ENCODE results near the gene TUBGCP2.
"Not testable (repeated sequence)": the region's sequence is repeated elsewhere in the genome, so short reads cannot be mapped to it uniquely, and the experiment has no call there.

The TUBGCP2 gene

DNA sequence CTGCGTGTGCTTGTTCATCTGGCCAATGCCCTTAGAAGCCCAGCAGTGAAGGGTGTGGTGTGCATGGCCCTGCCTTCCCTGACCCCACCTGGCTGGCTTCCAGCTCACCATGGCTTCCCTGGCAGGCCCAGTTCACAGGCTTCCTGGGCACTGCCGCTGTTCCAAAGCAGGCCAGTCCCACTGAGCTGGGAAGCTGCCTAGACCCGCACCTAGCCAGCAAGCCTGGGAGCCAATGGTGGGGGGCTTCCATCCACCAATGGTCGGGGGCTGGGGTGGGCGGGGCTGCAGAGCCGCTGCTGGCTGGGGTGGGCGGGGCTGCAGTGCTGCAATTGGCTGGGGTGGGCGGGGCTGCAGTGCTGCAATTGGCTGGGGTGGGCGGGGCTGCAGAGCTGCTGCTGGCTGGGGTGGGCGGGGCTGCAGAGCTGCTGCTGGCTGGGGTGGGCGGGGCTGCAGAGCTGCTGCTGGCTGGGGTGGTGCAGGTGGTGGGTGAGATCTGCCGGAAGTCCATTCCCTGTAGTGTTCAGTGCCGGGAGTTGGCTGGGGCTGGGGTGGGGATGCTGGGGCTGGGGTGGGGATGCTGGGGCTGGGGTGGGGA is 15.6 kb upstream of the TUBGCP2 start:
- FAIRE-seq, result no peak

- not testable (repeated sequence) for FAIRE-seq
Observed at GRCh38 chr10:133322064-133322709, 13.5 kb upstream of the TUBGCP2 start.

- not testable (repeated sequence) for FAIRE-seq
Observed at GRCh38 chr10:133320852-133321422, 12.3 kb upstream of the TUBGCP2 start.

DNA sequence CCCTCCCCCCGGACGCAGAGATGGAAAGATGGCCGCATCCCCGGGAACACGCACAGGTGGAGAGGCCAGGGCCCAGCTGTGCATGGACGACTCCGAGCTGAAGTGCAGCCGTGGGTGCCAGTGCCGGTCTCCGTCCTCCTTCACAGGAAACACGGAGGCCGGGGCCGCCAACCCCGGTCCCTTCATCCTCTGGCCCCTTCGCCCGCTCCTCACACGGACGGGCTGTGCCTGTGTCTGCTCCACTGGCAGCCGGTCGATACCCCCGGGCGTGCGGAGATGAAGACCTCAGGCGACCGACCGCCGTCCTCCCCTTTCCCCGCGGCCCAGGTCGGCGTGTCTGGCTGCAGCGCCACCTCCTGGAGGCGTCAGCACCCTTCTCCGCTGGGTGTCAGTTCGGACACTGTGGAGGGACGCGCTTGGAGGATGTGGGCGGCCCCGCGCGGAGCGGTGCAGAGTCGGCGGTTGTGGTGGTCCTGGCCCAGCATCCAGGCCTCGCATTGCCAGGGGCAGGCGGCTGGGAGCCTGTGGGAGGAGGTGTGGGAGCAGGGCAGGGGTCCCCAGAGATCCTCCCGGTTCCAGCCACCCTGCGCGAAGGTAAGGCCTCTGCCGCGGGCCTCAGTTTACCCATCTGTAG is 9.9 kb upstream of the TUBGCP2 start:
- FAIRE-seq, result no peak

- FAIRE-seq, result no peak
Observed at GRCh38 chr10:133316732-133317131, 8.1 kb upstream of the TUBGCP2 start.

DNA sequence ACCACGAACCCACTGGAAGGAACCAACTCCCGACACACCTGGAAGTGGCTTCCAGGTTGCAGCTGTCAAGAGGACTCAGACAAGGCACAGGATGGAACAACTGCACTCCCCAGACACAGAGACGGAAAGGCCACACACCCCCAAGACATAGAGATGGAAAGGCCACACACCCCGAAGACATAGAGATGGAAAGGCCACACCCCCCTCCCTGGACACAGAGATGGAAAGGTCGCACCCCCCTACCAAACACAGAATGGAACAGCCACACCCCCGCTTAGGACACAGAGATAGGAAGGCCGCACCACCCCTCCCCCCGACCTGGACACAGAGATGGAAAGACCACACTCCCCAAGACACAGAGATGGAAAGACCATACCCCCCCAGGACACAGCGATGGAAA is 7.6 kb upstream of the TUBGCP2 start:
- no peak for FAIRE-seq

DNA sequence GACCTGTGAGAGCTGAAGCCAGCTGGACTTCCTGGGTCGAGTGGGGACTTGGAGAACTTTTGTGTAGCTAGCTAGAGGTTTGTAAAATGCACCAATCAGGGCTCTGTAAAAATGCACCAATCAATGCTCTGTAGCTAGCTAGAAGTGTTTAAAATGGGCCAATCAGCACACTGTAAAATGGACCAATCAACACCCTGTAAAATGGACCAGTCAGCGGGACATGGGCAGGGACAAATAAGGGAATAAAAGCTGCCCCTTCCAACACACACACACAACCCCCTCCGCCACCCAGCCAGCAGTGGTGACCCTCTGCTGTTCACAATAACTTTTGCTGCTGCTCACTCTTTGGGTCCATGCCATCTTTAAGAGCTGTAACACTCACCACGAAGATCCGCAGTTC is 7.2 kb upstream of the TUBGCP2 start:
- FAIRE-seq, result no peak

DNA sequence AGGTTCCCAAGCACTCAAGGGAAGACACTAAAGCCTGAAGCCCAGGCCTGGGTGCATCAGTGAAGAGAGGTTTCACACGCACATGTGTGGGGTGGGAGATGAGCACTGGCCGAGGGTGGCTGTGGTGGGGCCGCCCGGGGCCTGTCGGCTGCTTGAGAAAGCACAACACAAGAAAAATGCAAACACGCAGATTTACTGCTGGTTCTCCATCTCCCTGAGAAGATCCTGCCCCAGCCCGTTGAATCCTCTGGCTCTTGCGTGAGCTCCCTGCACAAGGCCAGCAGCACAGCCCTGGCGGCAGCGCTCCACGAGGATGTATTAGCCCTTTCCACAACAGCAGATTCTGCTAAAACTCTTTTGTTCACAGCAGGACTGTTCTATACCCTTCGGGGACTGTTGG is 6.2 kb upstream of the TUBGCP2 start:
- FAIRE-seq, result no peak

DNA sequence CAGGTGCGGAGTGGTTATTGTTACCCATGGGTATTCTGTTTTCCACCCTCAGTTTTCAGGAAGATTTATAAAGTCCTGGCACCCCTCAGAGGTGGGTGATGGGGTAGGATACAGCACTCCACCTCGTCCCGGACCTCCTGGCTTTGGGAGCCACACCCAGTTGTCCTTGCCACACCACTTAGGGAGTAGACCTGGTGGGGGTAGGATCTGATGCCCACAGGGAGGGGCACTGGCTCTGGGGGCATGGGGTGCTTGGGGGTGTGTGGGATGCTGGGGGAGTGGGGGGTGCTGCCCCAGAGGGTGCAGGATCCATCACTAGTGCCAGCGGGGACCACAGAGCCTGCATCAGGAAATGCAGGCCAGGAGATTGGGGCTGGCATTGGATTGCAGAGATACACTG is 4.5 kb upstream of the TUBGCP2 start:
- no peak for FAIRE-seq

GRCh38 chr10:133312769-133313145 is 4.1 kb upstream of the TUBGCP2 start:
- no peak for FAIRE-seq

DNA sequence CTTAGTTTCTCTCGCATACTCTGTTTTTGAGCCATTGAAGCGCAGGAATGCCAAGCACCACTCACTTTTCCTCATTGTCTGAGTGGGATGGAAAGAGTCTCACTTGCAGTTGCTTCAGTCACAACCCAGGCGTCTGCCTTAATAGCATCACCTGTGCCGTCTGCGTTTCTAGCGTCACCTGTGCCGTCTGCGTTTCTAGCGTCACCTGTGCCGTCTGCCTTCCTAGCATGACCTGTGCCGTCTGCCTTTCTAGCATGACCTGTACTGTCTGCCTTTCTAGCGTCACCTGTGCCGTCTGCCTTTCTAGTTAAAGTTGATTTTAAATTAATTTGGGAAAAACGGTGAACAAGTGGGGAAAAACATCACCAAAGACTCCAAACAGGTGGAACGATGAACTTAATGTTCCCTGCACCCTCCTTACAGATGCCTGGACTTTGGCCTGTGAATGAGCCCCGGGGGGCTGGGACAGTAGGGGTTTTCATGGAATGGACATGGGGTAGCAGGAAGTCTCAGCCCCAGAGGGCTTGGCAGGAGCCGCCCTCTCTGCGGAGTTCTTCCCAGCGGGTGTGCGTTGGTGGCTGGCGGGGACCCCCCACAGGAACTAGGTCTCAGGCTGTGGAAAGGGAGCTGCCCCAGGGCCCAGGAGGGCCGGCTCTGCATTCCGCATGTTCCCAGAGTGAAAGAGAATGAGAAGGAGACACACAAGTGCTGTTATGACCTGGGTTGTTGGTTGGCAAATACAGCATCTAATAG is 3.5 kb upstream of the TUBGCP2 start:
- no peak for FAIRE-seq

GRCh38 chr10:133311570-133311969 is 2.9 kb upstream of the TUBGCP2 start:
- FAIRE-seq, result no peak

DNA sequence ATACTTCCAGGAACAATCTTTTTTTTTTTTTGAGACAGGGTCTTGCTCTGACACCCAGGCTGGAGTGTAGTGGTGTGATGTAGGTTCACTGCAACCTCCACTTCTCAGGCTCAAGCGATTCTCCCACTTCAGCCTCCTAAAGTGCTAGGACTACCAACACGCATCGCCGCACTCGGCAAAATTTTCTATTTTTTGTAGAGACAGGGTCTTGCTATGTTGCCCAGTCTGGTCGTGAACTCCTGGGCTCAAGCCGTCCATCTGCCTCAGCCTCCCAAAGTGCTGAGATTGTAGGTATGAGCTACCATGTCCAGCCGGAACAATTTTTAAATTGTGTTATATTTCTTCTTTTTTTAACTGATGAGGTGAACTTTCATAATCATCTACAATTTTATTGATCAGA is 2.1 kb upstream of the TUBGCP2 start:
- FAIRE-seq, result no peak

DNA sequence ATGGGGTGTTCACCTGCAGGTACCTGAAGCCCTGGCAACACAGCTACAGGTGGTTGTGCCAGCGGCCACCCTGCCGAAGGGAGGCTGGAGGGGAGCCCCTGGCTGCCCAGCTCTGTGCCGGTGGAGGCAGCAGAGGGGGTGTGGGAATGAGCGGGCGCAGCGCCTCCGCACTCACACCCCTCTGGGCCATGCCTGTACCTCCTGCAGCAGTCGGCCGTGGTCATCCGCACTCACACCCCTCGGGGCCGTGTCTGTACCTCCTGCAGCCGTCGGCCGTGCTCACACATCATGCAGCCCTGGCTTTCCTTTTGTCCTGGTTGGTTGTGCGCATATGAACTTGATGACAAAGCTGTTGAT is 1.7 kb upstream of the TUBGCP2 start:
- no peak for FAIRE-seq

- no peak for FAIRE-seq
Observed at GRCh38 chr10:133309720-133310398, 1.2 kb upstream of the TUBGCP2 start.

DNA sequence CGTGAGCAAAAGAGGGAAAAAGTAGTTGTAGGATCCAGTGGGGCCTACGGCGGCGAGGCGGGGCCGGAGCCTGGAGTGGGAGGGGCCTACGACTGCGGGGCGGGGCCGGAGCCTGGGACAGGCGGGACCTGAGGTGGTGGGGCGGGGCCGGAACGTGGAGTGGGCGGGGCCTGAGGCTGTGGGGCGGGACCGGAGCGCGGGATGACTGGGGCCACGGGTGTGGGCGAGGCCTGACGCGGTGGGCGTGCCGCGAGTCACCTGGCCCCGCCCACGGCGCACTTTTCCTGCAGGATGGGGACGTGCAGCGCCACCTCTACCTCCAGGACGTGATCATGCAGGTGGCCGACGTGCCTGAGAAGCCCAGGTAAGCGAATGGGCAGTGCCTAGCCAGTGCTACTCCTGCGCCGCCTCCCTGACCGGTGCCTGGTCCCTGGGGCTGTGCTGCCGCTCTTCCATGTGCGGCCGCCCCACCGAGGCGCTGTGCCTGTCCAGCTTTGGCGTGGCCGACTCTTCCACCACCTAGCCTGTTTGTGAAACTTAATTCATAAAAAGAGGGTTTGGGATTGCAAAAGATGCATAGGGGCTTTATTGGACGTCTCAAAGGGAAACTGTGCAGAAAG is 538 bp upstream of the TUBGCP2 start:
- FAIRE-seq, result no peak

DNA sequence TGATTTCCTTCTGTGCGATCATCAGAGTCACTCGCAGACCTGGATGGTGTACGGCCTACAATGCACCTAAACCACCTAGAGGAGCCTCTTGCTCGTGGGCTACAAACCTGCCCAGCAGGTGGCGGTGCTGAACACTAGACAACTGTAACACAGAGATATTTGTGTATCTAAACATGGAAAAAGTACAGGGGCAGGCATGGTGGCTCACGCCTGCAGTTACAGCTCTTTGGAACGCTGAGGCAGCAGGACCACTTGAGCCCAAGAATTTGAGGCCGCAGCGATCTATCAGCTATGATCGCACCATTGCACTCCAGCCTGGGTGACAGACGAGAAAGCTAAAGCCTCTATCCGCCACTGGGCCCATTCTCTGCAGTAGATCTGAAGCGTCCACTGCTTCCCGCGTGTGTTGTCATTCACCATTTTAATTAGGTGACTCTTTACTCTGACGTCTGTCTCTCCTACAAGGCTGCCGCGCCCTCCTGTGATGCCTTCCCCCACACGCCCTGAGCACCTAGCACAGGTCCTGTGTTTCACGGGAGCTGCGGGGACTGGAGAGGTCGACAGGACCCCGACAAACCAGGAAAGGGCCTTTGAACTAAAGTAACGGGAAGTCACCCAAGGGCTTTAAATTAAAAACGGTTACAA is 774 bp downstream of the TUBGCP2 start:
- FAIRE-seq, result no peak

DNA sequence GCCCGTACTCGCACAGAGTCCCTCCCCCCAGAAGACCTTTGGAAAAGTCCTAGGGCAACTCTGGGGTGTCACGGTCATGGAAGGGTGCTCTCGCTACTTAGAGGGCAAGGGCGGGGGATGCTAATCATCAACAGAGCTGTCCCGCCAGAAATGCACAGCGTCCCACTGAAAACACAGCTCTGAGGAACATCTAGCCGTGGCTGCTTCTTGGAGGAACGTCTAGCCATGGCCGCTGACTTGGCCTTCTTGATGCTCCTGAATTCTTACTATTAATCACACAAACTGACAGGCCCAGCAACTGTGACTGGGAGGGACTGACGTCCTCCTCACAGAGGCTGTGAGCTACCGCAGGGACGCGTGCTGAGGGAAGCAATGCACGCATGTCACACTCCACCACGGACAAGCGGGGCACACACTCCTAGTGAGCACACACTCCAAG is 1.7 kb downstream of the TUBGCP2 start:
- no peak for FAIRE-seq

- no peak for FAIRE-seq
Observed at GRCh38 chr10:133306097-133306476, 2.6 kb downstream of the TUBGCP2 start.

DNA sequence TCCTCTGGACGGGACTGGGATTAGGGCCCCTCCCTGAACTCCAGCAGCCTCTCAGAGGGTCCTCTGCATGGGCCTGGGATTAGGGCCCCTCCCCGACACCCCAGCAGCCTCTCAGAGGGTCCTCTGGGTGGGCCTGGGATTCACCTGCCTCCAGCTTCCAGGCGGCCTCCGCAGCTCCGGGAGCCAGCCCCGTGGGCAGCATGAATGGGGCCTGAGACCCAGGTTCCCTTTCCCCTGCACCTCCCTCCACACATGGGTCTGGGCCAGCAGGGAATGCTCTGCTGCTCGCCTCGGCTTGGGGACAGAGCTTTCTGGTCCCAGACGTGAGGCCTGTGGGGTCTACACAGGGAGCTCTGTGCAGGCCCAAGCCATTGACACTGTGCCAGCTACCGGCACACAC is 5.5 kb downstream of the TUBGCP2 start:
- no peak for FAIRE-seq

- FAIRE-seq, result no peak
Observed at GRCh38 chr10:133302230-133302629, 6.4 kb downstream of the TUBGCP2 start.

GRCh38 chr10:133299738-133300137 is 8.9 kb downstream of the TUBGCP2 start:
- no peak for FAIRE-seq

All from A204.1 (cell line).